SJSA1 (cell line): ENCODE results near the gene SLU7. TPM values are rescaled to one million over a fixed set of nuclear protein-coding genes. Genes with fewer than 3 reads are reported as not detected.

ENCODE experiments used
- DNase-seq, 2 experiments: peaks; one replicate each; pipeline ENCODE4 v3.0.0-alpha.2; 2015 to 2020; ENCODE audit warnings: low spot score in 2 of 2, low read depth in 1 of 2
- H3K27ac ChIP-seq: fragments of 250-450 bp; sonication (Bioruptor Pico); 2 replicates; pipeline ENCODE4 v1.5.1; 2020; ENCODE audit warnings: mild to moderate bottlenecking, moderate library complexity
- H3K27me3 ChIP-seq: fragments of 250-450 bp; sonication (Bioruptor Pico); replicated peaks from 2 replicates; pipeline ENCODE4 v1.5.1; 2020; ENCODE audit warnings: mild to moderate bottlenecking, moderate library complexity
- H3K36me3 ChIP-seq: fragments of 250-450 bp; sonication (Bioruptor Pico); 2 replicates; pipeline ENCODE4 v1.5.1; 2020; ENCODE audit warnings: mild to moderate bottlenecking
- H3K4me1 ChIP-seq: fragments of 250-450 bp; sonication (Bioruptor Pico); replicated peaks from 2 replicates; pipeline ENCODE4 v1.6.1; 2021; ENCODE audit warnings: mild to moderate bottlenecking
- H3K4me3 ChIP-seq: fragments of 250-450 bp; sonication (Bioruptor Pico); 2 replicates; pipeline ENCODE4 v1.5.1; 2020; ENCODE audit warnings: mild to moderate bottlenecking
- H3K9me3 ChIP-seq: fragments of 250-450 bp; sonication (Bioruptor Pico); replicated peaks from 2 replicates; pipeline ENCODE4 v1.5.1; 2020; ENCODE audit warnings: mild to moderate bottlenecking
- total RNA-seq: library from RNA; depleted of rRNA; stranded (reverse); fragments of >200 nt; shearing (Covaris generic); gene quantifications from 2 replicates; pipeline ENCODE4 v1.2.3, GENCODE V29; 2014

Gene SLU7
- total RNA-seq, 1 experiment from 2014 or later: 71.1 TPM

DNA sequence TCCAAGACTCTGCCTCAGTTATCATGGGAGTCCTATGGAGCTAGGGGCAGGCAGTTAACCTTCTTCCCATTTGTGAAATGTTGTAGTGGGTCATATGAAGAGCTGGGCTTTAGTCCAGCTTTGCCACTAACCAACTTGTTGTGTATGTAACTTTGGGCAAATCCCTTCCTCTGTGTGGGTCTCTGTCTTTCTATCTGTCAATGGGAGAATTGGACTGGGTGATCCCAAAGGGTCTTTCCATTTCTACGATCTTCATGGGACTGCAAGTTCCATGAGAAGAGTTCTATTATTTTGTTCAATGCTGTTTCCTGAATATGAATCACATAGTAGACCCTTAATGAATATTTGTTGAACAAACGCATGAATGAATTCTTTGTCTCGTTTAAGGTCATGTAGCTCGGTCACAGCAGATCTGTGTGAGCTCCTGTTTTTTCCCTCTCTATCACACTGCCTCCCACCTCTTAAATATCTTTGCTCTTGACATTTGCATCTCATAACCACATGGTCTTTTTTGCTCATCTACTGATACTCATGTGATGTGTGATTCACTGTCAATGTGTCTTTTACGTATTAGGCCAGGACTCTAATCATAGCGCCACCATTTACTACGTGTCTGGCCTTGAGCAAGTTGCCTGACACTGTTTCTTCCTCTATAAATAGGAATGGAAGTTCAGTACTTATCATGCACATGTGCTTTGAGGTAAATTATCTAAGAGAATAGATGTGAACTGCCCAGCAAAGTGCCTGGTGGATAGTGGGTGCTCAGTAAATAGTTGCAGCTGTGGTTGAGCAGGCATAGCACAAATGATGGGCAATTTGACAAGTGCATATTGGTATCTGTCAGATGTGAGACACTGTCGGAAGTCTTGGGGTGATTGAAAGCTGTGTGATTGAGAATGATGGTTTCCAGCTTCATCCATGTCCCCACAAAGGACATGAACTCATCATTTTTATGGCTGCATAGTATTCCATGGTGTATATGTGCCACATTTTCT lies 40.2 kb upstream of the SLU7 start:
- Histone ChIP-seq H3K4me1 (peaks cover 8% of the 10 kb centered on the region), H3K9me3 (no peaks in the 10 kb centered on the region), H3K27me3 (peaks cover 6% of the 10 kb centered on the region), H3K27ac (no peak overlapping the region), H3K4me3 (no peak overlapping the region), H3K36me3 (no peaks in the 10 kb centered on the region)
- no peak for DNase-seq

DNA sequence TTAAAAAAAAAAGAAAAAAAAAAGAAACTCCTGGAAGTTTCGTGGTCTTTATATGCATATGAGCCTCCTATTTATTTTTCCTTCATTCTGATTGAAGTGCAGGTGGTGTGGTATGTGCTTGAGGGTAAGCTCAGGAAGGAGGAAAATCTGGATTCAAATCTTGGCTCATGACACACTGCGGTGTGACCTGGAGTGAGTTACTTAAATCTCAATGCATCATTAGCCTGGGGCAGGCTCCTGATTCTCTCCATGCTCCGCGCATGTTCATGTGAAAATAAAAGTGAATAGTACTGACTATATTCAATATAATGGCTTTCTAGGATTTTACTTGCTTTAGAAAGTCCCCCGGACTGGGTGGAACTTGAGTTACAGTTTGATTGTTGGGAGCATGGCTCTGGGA lies 38.4 kb upstream of the SLU7 start:
- Histone ChIP-seq H3K27me3 (peaks cover 6% of the 10 kb centered on the region), H3K36me3 (no peaks in the 10 kb centered on the region), H3K27ac (no peak overlapping the region), H3K9me3 (no peaks in the 10 kb centered on the region), H3K4me3 (no peak overlapping the region), H3K4me1 (no peaks in the 10 kb centered on the region)
- no peak for DNase-seq

DNA sequence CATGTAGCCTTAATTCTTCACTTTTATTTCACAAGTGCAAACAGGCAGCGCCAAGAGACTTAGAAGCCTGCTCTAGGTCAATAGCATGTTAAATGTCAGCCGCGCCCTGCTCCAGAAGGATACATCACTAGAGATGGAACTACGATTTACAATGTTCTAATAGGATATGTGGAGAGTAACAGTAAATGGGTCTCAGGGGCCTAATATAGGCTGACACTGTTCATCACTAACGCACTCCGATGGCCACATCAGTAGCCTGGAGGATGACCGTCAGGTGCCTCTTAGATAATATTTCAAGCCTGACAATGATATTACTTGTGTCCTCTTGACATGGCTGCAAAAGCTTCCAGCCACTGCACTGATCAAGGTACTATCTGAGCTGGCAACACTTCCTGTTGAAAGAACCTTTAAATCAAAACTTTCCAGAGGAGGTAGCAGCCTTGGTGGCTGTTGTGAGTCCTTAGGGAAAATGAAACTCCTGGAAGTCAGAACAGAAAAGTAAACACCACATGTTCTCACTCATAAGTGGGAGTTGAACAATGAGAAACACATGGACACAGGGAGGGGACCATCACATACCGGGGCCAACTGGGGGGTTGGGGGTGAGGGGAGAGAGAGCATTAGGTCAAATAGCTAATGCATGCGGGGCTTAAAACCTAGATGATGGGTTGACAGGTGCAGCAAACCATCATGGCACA lies 37.7 kb upstream of the SLU7 start:
- no peak overlapping the region for H3K27ac ChIP-seq
- H3K36me3 ChIP-seq: no peaks in the 10 kb centered on the region
- H3K4me1 ChIP-seq: no peaks in the 10 kb centered on the region
- no peak overlapping the region for H3K4me3 ChIP-seq
- DNase-seq: no peak
- H3K9me3 ChIP-seq: no peaks in the 10 kb centered on the region
- H3K27me3 ChIP-seq: peaks cover 6% of the 10 kb centered on the region

DNA sequence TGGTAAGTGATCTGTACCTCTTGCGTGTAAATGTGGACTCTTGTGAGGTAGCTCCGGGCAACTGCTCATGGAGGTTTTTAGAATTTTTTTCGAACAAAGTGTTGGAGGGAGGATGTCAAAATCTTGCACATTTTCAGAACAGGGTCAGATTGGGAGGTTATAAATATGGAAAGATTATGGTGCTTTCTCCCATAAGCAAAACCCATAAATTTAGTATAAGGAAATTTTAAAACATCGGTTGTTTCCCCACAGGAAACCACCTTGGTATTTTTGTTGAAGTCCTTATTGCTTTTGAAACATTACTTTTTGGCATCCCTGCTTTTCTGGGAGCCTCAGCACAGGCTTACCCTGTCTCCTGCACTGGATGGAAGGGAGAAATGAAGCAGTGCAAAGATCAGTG lies 36.7 kb upstream of the SLU7 start:
- no peak for DNase-seq
- Histone ChIP-seq H3K36me3 (no peaks in the 10 kb centered on the region), H3K27me3 (peaks cover 6% of the 10 kb centered on the region), H3K4me3 (no peak overlapping the region), H3K27ac (no peak overlapping the region), H3K9me3 (no peaks in the 10 kb centered on the region), H3K4me1 (no peaks in the 10 kb centered on the region)

DNA sequence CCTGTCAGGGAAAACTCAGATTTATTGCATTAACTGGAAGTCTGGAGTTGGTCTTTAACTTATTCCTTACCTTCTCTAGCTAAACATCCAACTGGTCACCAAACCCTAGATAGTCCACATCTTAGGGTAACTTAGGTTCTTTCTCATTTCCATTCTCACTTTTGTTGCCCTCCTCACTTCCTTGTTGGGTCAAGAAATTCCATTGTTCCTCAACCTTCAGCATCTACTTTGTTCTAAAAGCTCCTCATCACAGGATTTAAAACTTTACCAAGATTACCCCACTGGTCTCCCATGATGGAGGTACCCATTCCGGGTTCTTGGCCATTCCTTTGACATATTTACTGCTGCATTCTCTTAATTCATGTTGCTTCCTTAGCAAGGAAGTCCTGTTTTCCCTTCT lies 34.9 kb upstream of the SLU7 start:
- Histone ChIP-seq H3K4me1 (no peaks in the 10 kb centered on the region), H3K36me3 (no peaks in the 10 kb centered on the region), H3K9me3 (no peaks in the 10 kb centered on the region), H3K4me3 (no peak overlapping the region), H3K27me3 (peaks cover 8% of the 10 kb centered on the region), H3K27ac (no peak overlapping the region)
- no peak for DNase-seq

DNA sequence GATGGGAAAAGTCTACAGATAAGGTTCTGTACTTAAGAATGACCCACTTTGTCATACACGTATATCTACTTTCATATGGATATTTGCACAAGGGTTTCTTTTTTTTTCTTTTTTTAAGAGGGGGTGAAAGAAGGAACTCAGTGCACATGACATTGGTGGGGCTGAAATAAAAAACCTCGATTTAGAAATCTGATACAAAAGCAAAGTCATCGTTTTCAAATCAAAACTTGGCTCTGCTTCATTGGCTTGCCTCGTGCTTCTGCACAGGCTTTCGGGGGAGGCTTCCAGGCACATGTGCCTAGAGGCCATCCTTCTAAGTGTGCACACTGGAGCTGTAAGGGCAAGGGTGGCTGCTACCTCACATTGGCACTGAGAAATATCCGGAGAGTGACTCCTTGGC lies 33.9 kb upstream of the SLU7 start:
- H3K27me3 ChIP-seq: peaks cover 8% of the 10 kb centered on the region
- no peaks in the 10 kb centered on the region for H3K36me3 ChIP-seq
- no peak overlapping the region for H3K4me3 ChIP-seq
- DNase-seq: no peak
- H3K4me1 ChIP-seq: no peaks in the 10 kb centered on the region
- no peaks in the 10 kb centered on the region for H3K9me3 ChIP-seq
- H3K27ac ChIP-seq: no peak overlapping the region

DNA sequence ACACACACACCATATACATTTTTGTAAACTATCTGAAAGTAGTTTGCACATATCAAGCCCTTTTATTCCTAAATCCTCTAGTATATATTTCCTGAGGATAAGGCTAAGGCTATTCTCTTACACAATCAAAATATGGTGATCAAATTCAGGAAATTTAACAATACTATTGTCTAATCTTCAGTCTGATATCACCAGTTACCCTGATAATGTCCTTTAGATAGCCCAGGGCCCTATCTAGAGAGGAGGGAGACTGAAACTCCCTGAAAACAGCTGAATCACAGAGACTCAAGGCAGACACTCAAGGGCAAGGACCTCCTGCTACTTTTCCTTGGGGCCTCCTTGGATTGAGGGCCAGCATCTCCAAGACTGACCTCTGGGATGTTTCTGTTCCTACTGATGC lies 33.2 kb upstream of the SLU7 start:
- Histone ChIP-seq H3K27ac (no peak overlapping the region), H3K9me3 (no peaks in the 10 kb centered on the region), H3K4me1 (no peaks in the 10 kb centered on the region), H3K27me3 (peaks cover 8% of the 10 kb centered on the region), H3K4me3 (no peak overlapping the region), H3K36me3 (no peaks in the 10 kb centered on the region)
- no peak for DNase-seq

DNA sequence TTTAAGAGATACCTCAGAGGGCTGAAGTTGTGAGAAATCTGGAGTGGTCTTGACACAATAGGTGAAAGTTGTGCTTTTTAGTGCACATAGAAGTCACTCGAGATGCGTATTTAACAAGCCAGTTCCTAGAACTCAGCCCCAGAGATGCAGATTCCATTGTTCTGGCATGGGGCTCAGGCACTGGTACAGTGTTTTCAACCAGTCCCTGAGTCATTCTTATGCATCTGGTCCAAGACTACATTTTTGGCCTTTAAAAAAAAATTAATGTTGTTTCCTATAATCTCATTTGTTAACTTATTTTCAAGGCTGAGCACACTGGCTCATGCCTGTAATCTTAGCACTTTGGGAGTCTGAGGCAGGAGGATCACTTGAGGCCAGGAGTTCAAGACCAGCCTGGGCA lies 32.4 kb upstream of the SLU7 start:
- Histone ChIP-seq H3K9me3 (no peaks in the 10 kb centered on the region), H3K36me3 (no peaks in the 10 kb centered on the region), H3K27ac (no peak overlapping the region), H3K27me3 (peaks cover 8% of the 10 kb centered on the region), H3K4me3 (no peak overlapping the region), H3K4me1 (no peaks in the 10 kb centered on the region)
- no peak for DNase-seq

DNA sequence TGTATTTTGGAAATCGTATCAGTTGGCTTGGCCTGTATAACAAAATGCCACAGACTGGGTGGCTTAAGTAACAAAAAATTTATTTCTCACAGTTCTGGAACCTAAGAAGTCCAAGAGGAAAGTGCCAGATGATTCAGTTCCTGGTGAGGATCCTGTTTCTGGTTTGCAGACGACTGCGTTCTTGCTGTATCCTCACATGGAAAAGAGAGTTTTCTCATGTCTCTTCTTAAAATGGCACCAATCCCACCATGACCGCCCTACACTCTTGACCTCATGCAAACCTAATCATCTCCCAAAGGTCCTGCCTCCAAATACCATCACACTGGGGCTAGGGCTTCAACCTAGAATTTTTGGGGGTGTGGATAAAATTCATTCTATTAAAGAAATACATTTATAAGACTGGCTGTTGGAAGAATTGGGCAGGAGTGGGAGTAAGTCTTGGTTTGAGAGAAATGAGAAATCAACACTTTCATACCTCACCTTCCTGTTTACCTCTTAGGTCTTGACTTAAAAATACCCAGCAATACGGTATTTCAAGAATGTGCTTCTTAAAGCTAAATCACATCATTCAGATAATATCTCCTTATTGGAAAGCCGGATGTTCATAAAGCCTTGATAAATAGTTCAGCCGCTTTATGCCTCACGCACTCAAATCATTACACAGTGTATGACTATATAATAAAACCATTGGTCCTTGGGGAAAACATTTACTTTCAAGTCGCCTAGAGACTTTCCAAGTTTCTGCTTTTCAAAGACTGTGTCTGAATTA lies 31.5 kb upstream of the SLU7 start:
- H3K36me3 ChIP-seq: no peaks in the 10 kb centered on the region
- H3K9me3 ChIP-seq: no peaks in the 10 kb centered on the region
- H3K27me3 ChIP-seq: peaks cover 3% of the 10 kb centered on the region
- no peaks in the 10 kb centered on the region for H3K4me1 ChIP-seq
- DNase-seq: no peak
- H3K27ac ChIP-seq: no peak overlapping the region
- H3K4me3 ChIP-seq: no peak overlapping the region

DNA sequence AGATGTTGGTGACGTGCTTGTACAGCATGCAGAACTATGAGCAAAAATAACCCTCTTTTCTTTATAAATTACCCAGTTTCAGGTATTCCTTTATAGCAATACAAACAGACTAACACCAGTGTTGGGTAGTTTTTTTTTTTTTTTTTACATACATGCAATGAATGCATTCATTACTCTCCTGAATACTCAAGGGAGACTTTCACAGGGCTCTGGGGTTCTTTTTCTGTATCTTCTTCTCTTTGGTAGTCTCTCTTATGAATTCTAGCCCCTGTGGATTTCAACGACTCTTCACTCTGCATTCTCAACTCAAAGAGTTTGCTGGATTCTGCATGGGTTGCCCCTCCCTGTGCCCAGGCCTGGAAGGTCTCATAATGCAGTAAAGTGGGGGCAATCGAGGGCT lies 30.6 kb upstream of the SLU7 start:
- H3K27ac ChIP-seq: no peak overlapping the region
- no peak for DNase-seq
- no peaks in the 10 kb centered on the region for H3K36me3 ChIP-seq
- H3K9me3 ChIP-seq: no peaks in the 10 kb centered on the region
- H3K4me1 ChIP-seq: no peaks in the 10 kb centered on the region
- H3K4me3 ChIP-seq: no peak overlapping the region
- H3K27me3 ChIP-seq: peaks cover 3% of the 10 kb centered on the region; the same call in 1 of the 2 replicates

DNA sequence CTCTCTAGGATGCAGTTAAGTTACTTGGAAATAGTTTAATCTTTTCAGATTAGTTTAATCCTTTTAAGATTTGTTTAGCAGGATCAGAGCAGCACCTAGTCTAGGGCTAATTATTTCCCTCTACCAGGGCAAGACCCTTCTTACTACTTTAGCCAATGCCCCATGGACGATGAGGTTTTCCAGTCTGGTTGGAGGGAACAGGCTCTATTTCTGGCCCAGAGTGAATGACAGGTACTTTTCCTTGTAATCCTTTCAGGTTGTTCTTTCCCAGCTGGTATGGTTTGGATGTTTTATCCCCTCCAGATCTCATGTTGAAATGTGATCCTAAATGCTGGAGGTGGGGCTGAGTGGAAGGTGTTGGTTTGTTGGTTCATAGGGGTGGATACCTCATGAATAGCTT lies 30.0 kb upstream of the SLU7 start:
- H3K27me3 ChIP-seq: peaks cover 3% of the 10 kb centered on the region; the same call in 1 of the 2 replicates
- no peaks in the 10 kb centered on the region for H3K36me3 ChIP-seq
- H3K9me3 ChIP-seq: no peaks in the 10 kb centered on the region
- H3K4me3 ChIP-seq: no peak overlapping the region
- H3K27ac ChIP-seq: no peak overlapping the region
- no peak for DNase-seq
- no peaks in the 10 kb centered on the region for H3K4me1 ChIP-seq

DNA sequence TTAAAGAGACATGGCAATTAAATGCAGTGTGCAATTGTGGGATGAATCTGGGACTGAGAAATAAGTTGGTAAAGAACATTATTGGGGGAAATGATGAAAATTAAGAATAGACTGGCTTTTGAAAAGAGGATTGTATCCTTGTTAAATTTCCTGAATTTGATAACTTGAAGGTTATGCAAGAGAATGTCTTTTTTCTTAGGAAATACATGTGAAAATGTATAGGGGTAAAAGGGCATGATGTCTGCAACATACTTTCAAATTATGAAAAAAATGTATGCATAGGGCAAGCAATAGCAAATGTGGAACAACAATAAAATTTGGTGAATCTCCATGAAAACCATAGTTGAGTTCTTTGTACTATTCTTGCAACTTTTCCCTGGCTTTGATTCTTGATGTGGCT lies 26.9 kb upstream of the SLU7 start:
- H3K4me1 ChIP-seq: peaks cover 16% of the 10 kb centered on the region
- DNase-seq: no peak
- no peak overlapping the region for H3K4me3 ChIP-seq
- H3K27me3 ChIP-seq: 0 out of 2 replicates have a peak, but pooled peaks cover 3% of the 10 kb centered on the region
- H3K9me3 ChIP-seq: no peaks in the 10 kb centered on the region
- no peak overlapping the region for H3K27ac ChIP-seq
- no peaks in the 10 kb centered on the region for H3K36me3 ChIP-seq

DNA sequence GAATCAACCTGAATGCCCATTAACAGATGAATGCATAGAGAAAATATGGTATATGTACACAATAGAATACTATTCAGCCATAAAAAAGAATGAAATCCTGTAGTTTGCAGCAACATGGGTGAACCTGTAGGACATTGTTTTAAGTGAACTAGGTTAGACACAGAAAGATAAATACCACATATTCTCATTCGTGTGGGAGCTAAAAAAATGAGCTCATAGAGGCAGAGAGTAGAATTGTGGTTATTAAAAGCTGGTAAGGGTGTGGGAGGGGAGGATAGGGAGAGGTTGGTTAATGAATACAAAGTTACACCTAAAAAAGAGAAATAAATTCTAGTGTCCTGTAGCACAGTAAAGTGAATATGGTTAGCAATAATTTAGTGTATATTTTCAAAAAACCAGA lies 26.3 kb upstream of the SLU7 start:
- no peaks in the 10 kb centered on the region for H3K36me3 ChIP-seq

More for the DNA sequence above, 26.3 kb upstream of the SLU7 start:
- Histone ChIP-seq H3K4me1 (peaks cover 16% of the 10 kb centered on the region), H3K27me3 (0 out of 2 replicates have a peak, but pooled peaks cover 2% of the 10 kb centered on the region), H3K27ac (no peak overlapping the region), H3K9me3 (no peaks in the 10 kb centered on the region), H3K4me3 (no peak overlapping the region)
- no peak for DNase-seq
